GM23338 (cell line): ENCODE measurements around the gene AIRE. TPM values are rescaled to one million over a fixed set of nuclear protein-coding genes. Genes with fewer than 3 reads are reported as not detected.

Source experiments
- ATAC-seq: fragments of 200-7000 bp; cut with Tn5 transposase; 3 replicates; pipeline ENCODE4 v1.9.1; 2020
- DNase-seq: peaks from one replicate; pipeline ENCODE4 v3.0.0-alpha.2; 2015; ENCODE audit warnings: low spot score
- H2AFZ ChIP-seq: fragments of 200-600 bp; sonication (generic); 2 replicates; pipeline ENCODE4 v1.8.0; 2016; ENCODE audit warnings: antibody characterized with exemption, mild to moderate bottlenecking, moderate library complexity
- H3F3A ChIP-seq: fragments of 200-600 bp; sonication (generic); replicated peaks from 2 replicates; pipeline ENCODE4 v1.8.0; 2017; ENCODE audit warnings: antibody characterized with exemption, mixed run types, low read depth
- H3K27ac ChIP-seq: fragments of 200-600 bp; sonication (generic); 2 replicates; pipeline ENCODE4 v1.6.1; 2016; ENCODE audit warnings: low read depth
- H3K27me3 ChIP-seq: fragments of 200-600 bp; sonication (generic); 2 replicates; pipeline ENCODE4 v1.8.0; 2016; ENCODE audit warnings: mild to moderate bottlenecking, mixed run types, moderate library complexity; ENCODE audit not compliant: insufficient read depth
- H3K36me3 ChIP-seq: fragments of 200-600 bp; sonication (generic); 2 replicates; pipeline ENCODE4 v1.8.0; 2016; ENCODE audit warnings: mild to moderate bottlenecking; ENCODE audit not compliant: insufficient read depth
- H3K4me1 ChIP-seq: fragments of 200-600 bp; sonication (generic); 2 replicates; pipeline ENCODE4 v1.8.0; 2016; ENCODE audit warnings: mild to moderate bottlenecking, moderate library complexity; ENCODE audit not compliant: insufficient read depth
- H3K4me2 ChIP-seq: fragments of 200-600 bp; sonication (generic); 2 replicates; pipeline ENCODE4 v1.7.1; 2017; ENCODE audit warnings: mixed run types
- H3K4me3 ChIP-seq: fragments of 200-600 bp; sonication (generic); 2 replicates; pipeline ENCODE4 v1.6.1; 2016; ENCODE audit warnings: mixed run types
- H3K79me2 ChIP-seq: fragments of 200-600 bp; sonication (generic); replicated peaks from 2 replicates; pipeline ENCODE4 v1.8.0; 2017; ENCODE audit warnings: mild to moderate bottlenecking; ENCODE audit not compliant: insufficient read depth
- H3K9me2 ChIP-seq: fragments of 200-600 bp; sonication (generic); 2 replicates; pipeline ENCODE4 v1.8.0; 2017; ENCODE audit not compliant: insufficient read depth
- H4K20me1 ChIP-seq: fragments of 200-600 bp; sonication (generic); replicated peaks from 2 replicates; pipeline ENCODE4 v1.8.0; 2017; ENCODE audit warnings: mild to moderate bottlenecking; ENCODE audit not compliant: insufficient read depth
- H3K27ac Mint-ChIP-seq: 2 replicates; pipeline ENCODE4 v1.8.0; 2020; ENCODE audit warnings: inconsistent platforms, mild to moderate bottlenecking, moderate library complexity, mixed read lengths
- H3K27me3 Mint-ChIP-seq: 3 replicates; pipeline ENCODE4 v1.8.0; 2022; ENCODE audit warnings: low read depth, mild to moderate bottlenecking, moderate library complexity, mixed read lengths, inconsistent platforms; ENCODE audit not compliant: insufficient read depth, poor library complexity
- H3K36me3 Mint-ChIP-seq: 3 replicates; pipeline ENCODE4 v1.8.0; 2021; ENCODE audit warnings: low read depth, mild to moderate bottlenecking, inconsistent platforms, moderate library complexity, mixed read lengths
- H3K4me1 Mint-ChIP-seq: 3 replicates; pipeline ENCODE4 v1.8.0; 2020; ENCODE audit warnings: mild to moderate bottlenecking, inconsistent platforms, mixed read lengths
- H3K4me3 Mint-ChIP-seq: 3 replicates; pipeline ENCODE4 v1.8.0; 2021; ENCODE audit warnings: moderate library complexity, mild to moderate bottlenecking, inconsistent platforms, mixed read lengths
- H3K9me3 Mint-ChIP-seq: 3 replicates; pipeline ENCODE4 v1.8.0; 2020; ENCODE audit warnings: moderate library complexity, mild to moderate bottlenecking, inconsistent platforms, mixed read lengths
- CREB1 ChIP-seq: fragments of 250-450 bp; sonication (Bioruptor Pico); IDR thresholded peaks from 2 replicates; pipeline ENCODE4 v1.5.0; 2020; ENCODE audit warnings: low read depth, mild to moderate bottlenecking, moderate library complexity
- CTCF ChIP-seq, 2 experiments: fragments of 200-600 bp in 1 of 2; sonication (generic) in 1 of 2; conservative IDR thresholded peaks; 2 replicates each; pipeline versions ENCODE4 v1.5.1 to v1.6.1; 2016 to 2017; ENCODE audit warnings: antibody characterized with exemption in 2 of 2, low read depth in 2 of 2, mild to moderate bottlenecking in 2 of 2, moderate library complexity in 1 of 2
- ETS1 ChIP-seq: IDR thresholded peaks from 2 replicates; pipeline ENCODE4 v1.6.1; 2016; ENCODE audit warnings: antibody characterized with exemption
- EZH2 ChIP-seq: fragments of 200-600 bp; sonication (generic); IDR thresholded peaks from one replicate; pipeline ENCODE4 v1.8.0; 2017; ENCODE audit warnings: antibody characterized with exemption, mild to moderate bottlenecking, low read depth; ENCODE audit not compliant: unreplicated experiment
- EZH2phosphoT487 ChIP-seq: fragments of 200-600 bp; sonication (generic); IDR thresholded peaks from one replicate; pipeline ENCODE4 v1.8.1; 2018; ENCODE audit warnings: antibody characterized with exemption; ENCODE audit not compliant: unreplicated experiment
- JUNB ChIP-seq: IDR thresholded peaks from one replicate; pipeline ENCODE4 v1.6.1; 2016; ENCODE audit warnings: antibody characterized with exemption; ENCODE audit not compliant: unreplicated experiment
- NANOG ChIP-seq: IDR thresholded peaks from 2 replicates; pipeline ENCODE4 v1.6.1; 2016; ENCODE audit warnings: antibody characterized with exemption, borderline replicate concordance
- POLR2AphosphoS5 ChIP-seq: IDR thresholded peaks from 2 replicates; pipeline ENCODE4 v1.6.1; 2016; ENCODE audit warnings: antibody characterized with exemption, low read depth
- STAT1 ChIP-seq: IDR thresholded peaks from one replicate; pipeline ENCODE4 v1.6.1; 2016; ENCODE audit warnings: antibody characterized with exemption; ENCODE audit not compliant: unreplicated experiment
- ZNF114 ChIP-seq: fragments of 250-450 bp; sonication (Bioruptor Pico); IDR thresholded peaks from 2 replicates; pipeline ENCODE4 v1.5.0; 2020; ENCODE audit warnings: mild to moderate bottlenecking, moderate library complexity
- ZNF331 ChIP-seq: fragments of 250-450 bp; sonication (Bioruptor Pico); IDR thresholded peaks from 2 replicates; pipeline ENCODE4 v1.5.0; 2020; ENCODE audit warnings: low read depth, mild to moderate bottlenecking, moderate library complexity
- ZNF462 ChIP-seq: fragments of 250-450 bp; sonication (Bioruptor Pico); IDR thresholded peaks from 2 replicates; pipeline ENCODE4 v1.5.0; 2020; ENCODE audit warnings: mild to moderate bottlenecking, moderate library complexity
- polyA plus RNA-seq: library from polyadenylated mRNA; unstranded; fragments of >200 nt; fragmentation: Nextera tagmentation; extraction: Ambion mirVana; gene quantifications from 2 replicates; pipeline ENCODE4 v1.2.1, GENCODE V29; 2016
- total RNA-seq: library from RNA; depleted of rRNA; stranded (reverse); fragments of >200 nt; shearing (Covaris generic); gene quantifications from 2 replicates; pipeline ENCODE4 v1.2.3, GENCODE V29; 2014

AIRE gene
- total and polyA plus RNA-seq, 2 experiments from 2014 or later = 0.10 TPM; not detected in 1

- Histone ChIP-seq H3K9me2 (no peaks in the 10 kb centered on the region), H3K4me1 (no peaks in the 10 kb centered on the region; the same call in 1 of the 2 replicates), H3K79me2 (no peaks in the 10 kb centered on the region), H4K20me1 (no peaks in the 10 kb centered on the region), H3K4me3 (no peak overlapping the region), H3K27me3 (no peaks in the 10 kb centered on the region), H2AFZ (no peak overlapping the region), H3F3A (no peaks in the 10 kb centered on the region), H3K36me3 (no peaks in the 10 kb centered on the region), H3K4me2 (no peak overlapping the region), H3K27ac (no peak overlapping the region)
- DNase-seq (no peak), ATAC-seq (no peak)
- TF ChIP-seq ETS1 (no peak), EZH2phosphoT487 (no peak), ZNF114 (CRISPR knock-in tag) (no peak), NANOG (no peak), STAT1 (no peak), CTCF (conservative IDR thresholded peaks at IDR 0.05; ENCODE audit: low read depth in 2 of 2) (no peak), EZH2 (no peak), JUNB (no peak), ZNF331 (CRISPR knock-in tag) (no peak), ZNF462 (no peak), POLR2AphosphoS5 (no peak), CREB1 (CRISPR knock-in tag) (no peak)
- Mint-ChIP-seq H3K4me1 (peaks cover 4% of the 10 kb centered on the region; the same call in 2 of the 3 replicates), H3K4me3 (no peak overlapping the region), H3K9me3 (no peaks in the 10 kb centered on the region), H3K27ac (no peak overlapping the region), H3K27me3 (peaks cover 4% of the 10 kb centered on the region), H3K36me3 (no peaks in the 10 kb centered on the region)
These were observed 24.7 kb upstream of the AIRE start for GRCh38 chr21:44260791-44261631.
